HG03103 (cell line): ENCODE measurements around the gene AFF3.
"Not testable (repeated sequence)": the region's sequence is repeated elsewhere in the genome, so short reads cannot be mapped to it uniquely, and the experiment has no call there.

Experiments used
- ATAC-seq: cut with Tn5 transposase; IDR thresholded peaks from one replicate; pipeline ENCODE4 v1.9.1; 2021; ENCODE audit warnings: low read depth; ENCODE audit not compliant: unreplicated experiment

AFF3 gene

DNA sequence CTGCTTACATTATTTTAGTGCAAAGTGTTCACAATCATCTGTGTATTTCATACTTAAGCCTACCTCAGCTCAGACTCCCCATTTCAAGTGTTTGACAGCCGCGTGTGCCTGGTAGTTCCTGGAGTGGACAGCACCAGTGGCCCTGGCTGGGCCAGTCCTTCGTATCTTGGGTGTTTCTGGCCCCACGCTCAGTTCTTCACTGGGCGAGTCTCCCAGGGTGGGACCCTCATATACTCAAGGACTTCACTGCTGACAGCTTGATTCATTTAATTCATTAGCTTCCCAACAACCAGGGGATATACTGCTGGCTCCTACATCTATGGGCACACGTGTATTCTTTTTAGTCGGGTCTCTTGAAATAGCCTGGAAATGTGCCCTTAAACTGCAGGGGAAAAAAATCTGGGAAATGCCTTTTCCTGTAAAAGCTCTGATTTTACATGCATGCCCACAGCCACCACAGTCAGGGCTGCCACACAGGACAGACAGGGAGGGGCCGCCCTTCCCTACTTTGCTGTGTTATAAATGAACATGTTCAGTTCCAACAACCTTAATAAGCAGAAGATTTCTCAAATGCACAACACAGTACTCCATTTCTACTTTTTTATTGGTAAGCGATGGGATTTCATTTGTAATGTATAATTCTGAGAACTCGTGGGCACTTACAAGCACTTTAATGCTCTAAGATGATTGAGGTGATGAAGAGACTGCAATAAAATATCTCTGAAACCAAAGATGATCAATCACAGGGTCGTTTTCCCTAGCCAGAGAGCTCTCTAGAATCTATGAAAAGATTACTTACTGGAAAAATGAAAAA, 447.1 kb downstream of the AFF3 start:
- ATAC-seq = no peak

DNA sequence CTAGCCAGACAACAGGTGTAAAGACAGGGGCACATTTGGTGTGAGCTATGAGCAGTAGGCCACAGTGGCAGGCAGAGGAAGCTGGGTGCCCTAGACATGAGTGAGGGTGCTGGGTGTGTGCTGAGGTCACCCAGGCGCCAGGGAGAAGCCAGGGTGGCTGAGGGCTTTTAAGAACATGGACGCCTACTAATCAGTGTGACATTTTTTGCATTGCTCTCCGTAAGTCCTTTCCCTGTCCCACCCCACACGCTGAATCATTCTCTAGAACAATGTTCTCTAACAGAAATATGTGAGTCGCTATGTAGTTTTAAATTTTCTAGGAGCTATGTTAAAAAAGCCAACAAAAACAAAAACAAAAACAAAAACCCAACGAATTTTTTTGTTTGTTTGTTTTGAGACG, 448.1 kb downstream of the AFF3 start:
- ATAC-seq = no peak

DNA sequence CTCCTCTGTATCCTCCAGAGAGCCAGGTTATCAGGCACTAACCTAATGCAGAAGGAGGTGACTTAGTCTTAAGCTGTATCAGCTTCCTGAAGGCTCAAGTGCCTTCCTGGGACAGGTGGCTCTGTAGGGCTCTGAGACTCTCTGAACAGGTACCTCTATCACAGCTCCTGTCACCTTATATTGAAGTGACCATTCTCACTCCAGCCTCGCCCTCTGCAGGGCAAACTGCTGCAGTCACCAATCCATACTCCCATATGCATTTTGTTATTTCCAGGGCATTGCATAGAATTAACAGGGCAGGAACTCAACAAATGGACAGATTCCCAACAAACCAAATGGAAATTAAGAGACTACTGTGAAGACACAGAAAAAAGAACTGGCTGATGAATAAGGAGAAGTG, 449.6 kb downstream of the AFF3 start:
- ATAC-seq = no peak

DNA sequence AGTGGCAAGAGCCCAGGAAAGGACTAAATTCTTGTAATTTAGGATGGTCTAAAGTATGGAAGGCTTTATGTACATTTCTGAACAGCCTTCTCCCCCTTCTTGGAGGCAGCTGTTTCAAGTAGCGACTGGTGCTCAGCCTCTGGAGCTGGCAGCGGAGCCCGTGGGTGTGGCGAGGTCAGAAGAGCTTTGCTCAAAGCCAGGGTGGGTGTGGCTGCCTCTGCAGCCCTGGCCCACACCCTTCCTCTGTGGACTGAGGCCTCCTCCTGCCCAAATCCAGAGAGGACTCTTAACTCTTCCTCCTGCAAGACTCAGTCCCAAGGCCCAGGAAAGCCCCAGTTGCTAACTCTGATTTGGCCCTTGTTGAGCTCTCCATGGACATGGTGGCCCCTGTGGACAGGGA, 450.5 kb downstream of the AFF3 start:
- no peak for ATAC-seq

DNA sequence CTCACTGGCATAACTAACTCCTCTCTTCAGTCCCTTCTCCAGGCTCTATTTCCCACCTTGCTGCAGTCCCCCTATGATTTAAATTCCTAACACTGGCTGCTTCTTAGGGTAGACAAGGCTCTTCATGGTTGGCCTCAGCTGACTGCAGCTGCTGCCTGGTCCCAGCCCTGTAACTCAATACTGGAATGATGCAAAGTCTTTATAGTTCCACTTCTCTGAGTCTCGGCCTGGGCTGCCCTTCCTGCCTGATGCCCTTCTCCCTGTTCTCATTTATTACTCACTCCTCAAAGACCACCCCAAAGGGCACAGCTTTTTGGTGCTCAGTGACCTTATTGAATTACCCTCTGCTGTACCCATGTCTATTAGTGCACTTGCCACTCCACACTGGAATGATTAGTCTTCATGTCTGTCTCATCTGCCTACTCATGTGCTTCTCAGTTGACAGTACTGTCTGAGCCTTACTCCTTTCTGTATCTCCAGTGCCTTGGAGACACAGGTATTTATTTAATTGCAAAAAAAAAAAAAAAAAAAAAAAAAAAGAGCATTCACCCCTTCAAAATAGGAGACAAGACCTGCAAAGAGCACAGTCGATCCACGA, 453.1 kb downstream of the AFF3 start:
- no peak for ATAC-seq

DNA sequence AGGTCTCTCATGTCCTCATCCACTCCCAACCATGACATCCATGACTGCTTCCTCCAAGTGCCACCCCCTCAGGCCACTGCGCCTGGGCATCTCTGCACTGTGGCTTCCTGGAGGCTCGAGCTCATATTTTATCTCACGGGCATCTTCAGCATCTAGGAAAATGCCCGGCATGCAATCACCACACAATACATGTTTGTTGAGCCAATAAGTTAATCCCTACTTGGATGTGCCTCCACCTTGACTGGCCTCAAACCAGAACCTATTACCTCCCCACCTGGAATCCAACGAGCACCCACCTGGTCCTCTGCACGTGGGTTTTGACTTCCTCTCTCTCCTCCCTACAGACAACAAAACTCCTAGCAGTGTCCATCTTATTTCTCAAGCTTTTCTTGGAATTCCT, 453.7 kb downstream of the AFF3 start:
- ATAC-seq = no peak

DNA sequence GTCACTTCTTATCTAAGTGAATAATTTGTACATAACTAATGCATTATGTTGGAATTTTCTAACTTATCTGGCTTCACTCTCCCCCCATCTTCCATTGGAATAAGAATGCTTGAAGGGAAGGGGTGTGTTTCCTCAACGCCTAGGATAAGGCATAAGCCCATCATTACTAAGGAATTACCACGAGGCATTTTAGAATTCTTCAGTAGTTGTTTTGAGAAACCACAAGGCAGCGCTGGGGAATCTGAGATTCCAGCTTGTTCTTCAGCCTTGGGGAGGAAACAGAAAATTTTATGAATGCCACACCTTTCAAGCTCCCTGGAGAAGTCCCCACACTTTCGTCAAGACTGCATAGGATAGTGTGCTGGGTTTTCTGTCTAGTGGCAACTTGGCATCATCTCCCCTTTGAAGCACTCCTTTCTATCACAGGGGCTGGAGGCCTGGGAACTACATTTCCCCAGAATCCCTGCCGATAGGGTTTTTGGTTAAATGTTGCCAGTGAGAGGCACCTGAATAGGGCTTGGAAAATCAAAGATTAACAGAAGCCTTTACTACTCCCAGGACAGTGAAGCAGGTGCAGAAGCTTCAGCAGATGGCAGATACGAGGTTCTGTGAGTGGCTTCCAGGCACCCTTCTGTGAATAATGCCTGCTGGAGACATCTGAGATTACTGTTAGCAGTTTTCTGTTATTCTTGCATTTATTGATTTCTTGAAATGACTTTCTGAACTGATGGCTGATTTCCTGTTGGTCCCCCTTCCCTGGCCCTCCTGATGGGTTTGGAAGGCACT, 459.9 kb downstream of the AFF3 start:
- ATAC-seq = no peak

DNA sequence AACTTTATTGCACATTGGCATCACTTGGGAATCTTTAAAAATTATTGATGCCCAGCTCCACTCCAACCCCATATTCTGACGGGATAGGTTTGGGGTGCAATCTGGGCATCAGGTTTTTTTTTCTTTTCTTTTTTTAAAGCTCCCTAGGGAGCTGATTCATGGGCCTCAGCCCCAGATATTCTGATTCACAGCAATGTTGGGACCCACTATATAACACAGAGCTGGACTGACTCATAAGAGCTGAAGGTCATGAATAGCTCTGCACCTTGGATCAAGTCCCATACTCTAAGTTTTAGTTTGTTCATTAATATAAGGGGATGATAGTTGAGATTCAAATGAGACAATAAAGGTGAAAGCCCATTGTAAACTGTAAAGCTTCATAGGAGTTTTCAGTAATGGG, 461.4 kb downstream of the AFF3 start:
- ATAC-seq = no peak

DNA sequence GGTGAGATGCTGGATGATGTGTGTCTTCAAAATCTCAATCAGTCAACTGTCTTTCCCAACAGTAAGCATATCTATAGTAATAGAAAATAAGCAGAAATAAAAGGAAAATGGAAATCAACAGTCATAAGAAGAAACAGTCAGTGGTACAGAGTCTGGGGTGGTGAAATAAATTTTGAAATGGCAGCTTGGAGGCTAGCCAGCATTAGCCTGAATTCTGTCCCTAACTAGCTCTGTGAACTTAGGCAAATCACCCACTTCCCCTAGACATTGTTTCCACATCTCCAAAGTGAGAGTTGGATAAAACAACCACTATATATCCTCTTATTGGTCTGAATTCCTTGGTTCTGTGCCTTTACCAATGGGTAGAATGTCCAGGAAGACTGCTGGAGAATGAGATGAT, 462.9 kb downstream of the AFF3 start:
- ATAC-seq = no peak

DNA sequence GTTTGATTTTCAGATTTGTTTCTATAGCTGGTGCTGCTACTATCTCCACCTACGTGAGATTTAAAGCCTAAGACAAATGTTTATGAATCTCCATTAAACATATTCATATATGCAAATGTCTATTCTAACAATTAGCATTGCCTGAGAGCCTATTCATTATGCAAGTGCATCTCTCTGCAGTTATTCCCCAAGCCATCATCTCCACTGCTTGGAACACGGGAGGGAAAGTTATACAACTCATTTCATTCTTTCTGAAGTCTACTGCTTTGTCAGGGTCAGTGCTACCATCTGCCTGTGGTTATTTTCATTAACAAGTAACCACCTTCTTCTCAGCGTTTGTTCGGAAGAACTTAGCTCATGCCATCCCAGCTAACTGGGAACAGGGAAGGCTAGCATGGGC, 463.8 kb downstream of the AFF3 start:
- no peak for ATAC-seq

DNA sequence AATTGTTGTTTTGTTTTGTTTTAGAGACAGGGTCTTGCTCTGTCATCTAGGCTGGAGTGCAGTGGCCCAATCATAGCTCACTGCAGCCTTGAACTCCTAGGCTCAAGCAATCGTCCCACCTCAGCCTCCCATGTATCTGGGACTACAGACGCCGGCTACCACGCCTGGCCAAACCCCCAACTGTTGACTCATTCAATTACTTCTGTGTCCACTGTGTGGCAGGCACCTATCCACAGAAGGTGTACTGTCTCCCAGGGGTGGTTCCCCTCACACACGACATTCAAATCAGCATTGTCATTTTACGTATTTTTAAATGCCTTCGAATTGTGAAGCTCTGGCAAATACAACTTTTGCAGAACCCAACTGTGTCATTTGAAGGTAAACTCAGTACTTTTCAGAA, 464.6 kb downstream of the AFF3 start:
- no peak for ATAC-seq

DNA sequence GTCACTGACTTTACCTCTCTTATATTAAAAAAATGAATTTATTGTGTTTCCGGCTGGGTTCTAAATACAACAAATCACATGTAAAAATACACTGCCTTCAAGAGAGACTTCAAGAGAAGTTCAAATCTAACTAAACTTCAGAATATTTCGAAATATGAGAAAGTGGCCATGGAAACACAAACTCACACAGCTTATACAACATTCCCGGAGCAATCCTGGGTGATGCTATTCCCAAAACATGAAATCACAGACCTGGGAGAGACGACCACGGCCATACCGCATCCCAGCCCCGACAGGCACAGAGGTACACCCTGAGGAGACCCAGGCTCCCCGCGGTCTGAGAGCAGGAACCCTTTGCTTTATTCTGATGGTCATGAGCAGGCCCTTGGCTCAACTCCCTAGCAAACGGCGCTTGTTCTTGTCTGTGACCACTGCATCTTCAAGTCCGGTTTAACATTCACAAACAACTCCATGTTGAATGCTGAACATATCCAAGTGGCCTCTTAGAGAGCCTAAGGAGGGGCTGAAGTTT, 467.2 kb downstream of the AFF3 start:
- no peak for ATAC-seq

DNA sequence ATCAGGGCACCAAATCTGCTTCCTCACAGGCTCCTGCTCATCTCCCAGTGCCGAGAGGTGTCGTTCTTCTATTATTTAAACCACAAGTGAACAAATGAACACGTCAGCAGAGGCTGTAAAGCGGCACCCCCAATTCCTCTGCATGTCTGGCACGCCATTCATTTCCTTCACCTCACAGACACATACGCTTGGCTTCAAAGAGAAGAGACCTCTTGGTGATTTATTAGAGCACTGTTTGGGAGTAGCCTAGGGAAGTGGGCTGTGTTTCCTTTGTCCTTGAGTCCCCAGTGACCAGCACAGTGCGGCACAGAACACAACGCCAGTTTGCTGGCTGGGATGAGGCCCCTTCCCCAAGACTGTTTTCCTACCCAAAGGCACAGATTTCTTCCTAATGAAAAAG, 468.3 kb downstream of the AFF3 start:
- no peak for ATAC-seq

DNA sequence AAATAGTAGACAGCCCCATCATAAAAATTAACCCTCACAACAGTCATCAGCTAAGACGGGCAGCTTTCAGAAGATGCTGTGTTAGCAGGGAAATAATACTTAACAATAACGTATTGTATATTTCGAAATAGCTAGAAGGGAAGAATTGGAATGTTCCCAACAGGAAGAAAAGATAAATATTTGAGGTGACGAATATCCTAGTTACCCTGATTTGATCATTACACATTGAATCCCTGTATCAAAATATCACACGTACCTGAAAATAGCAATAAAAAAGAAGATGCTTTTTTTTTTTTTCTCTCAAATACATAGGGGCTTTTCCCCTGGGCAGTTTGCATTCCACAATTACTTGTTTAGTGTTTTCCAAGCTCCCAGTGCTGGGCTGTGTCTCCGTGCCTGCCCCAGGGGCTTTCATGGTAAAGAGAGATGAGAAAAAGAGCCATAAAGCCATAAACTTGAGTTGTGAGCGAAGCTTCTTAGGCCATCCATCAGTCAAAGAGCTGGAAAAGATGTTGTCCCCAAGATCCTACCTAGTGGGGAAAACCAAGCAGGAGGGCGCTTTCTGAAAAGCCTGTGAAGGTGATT, 469.5 kb downstream of the AFF3 start:
- ATAC-seq = no peak

DNA sequence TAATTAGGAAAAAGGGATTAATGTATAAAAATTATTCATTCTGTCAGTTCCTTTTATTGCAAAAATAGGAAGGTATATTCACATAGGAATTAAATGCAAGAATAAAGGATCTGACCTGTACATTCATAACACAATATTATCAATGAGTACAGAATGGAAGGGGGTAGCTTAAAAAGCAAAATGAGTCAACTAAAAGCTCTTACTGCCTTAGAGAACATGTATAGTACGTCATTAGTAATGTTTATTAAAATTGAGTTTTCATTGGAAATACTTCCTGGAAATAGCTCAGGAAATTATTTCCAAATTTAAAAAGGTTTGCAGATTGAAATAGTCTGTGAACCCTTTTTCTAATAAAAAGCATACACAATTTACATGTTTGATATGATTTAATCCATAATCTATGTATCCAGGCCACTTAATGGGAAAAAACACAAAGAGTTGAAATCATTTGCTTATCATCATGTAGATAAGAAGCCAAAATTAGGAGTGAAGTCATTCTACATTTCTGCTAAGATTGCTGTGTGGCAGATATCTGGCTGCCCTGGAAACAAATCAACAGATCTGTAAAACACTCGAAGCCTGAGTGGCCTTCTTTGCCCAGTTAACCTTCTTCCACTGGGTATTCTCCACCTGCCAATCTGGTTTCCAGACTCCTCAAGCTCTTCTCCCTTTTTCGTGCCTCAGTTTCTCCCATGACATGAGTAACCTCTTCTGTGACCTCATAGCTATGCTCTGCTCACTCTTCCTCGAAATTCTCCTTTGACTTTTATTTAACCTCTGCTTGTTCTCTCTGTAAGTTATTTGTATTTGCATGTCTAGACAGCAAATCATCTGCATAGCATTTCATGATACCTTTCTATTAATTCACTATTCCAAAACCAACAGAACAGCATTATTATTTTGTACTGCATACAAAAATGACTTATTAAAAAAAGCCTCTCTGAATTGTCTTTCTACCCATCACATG, 471.3 kb downstream of the AFF3 start:
- ATAC-seq = no peak

DNA sequence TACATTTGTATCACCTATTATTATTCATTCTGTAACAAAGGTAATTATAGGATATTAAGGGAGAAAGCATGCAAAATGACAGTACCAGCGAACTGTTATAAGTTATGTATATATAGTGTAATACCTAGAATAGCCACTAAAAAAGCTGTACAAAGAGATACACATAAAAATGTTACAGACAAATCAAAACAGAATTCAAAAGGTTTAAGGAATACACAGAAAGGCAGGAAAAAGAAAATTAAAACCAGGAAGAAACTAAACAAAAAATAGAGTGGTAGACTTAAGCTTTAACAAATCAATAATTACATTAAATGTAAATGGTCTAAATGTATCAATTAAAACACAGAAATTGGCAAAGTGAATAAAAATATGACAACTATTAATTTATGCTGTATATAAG, 476.1 kb downstream of the AFF3 start:
- no peak for ATAC-seq

DNA sequence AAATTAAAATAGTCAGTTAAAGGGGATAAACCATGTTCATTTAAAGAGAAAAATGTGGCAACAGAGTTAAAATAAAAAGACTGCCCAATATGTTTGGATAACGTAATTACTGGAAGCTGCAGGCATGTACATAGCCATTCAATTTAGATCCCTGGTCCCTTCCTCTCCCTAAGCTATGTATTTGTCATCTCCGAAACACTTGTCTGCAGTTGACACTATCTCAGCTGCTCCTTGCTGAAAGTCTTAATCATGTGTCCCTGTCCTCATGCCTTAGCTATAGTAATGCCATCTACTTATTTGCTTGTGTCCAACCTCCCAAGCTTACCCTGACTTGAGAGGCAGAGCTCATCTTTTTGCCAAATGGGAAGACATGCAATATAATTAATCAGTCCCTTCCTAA, 478.7 kb downstream of the AFF3 start:
- ATAC-seq = no peak

DNA sequence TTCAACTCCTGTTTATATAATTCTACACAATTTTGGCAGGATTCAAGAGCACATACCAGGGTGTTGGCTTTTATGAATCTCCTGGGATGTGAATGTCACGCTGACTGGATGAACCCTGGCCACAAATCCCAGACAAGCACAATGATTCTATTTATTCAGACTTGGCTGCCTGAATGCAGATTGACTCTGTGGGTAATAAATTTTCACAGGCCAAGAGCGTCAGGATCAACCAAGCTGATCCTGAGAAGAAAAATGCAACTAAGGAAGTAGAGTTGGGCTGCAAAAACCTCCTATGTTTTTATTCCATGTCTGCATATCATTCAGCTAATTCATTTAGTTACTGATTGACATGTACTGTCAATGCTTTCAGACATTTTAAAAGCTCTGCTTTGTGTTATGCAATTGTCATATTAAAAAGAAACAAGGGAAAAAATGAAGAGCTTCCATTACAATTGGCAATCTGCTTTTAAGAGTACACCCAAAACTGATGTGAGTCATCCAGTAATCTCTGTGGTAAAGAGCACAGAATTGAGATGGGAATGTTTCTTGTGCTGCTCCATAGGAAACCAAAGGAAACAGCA, 479.5 kb downstream of the AFF3 start:
- no peak for ATAC-seq

DNA sequence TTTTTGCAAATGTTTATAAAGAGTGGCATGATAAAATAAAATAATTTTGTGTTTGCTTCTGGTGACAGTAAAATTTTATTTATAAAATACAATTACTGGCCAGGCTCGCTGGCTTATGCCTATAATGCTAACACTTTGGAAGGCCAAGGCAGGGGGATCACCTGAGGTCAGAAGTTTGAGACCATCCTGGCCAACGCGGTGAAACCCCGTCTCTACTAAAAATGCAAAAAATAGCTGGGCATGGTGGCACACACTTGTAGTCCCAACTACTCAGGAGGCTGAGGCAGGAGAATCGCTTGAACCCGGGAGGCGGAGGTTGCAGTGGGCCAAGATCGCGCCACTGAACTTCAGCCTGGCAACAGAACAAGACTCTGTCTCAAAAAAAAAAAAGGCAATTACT, 480.6 kb downstream of the AFF3 start:
- ATAC-seq = not testable (repeated sequence)
